NCI-H1694 (cell line): ENCODE measurements around the gene RABGAP1L.

Experiments used
- DNase-seq: peaks from one replicate; lab custom pipeline; 2025; lab: John Stamatoyannopoulos, UW

The RABGAP1L gene

GRCh38 chr1:174964972-174965361, 805.6 kb downstream of the RABGAP1L start:
- no peak for DNase-seq

- no peak for DNase-seq
These were observed 806.2 kb downstream of the RABGAP1L start for GRCh38 chr1:174965362-174966007.

DNA sequence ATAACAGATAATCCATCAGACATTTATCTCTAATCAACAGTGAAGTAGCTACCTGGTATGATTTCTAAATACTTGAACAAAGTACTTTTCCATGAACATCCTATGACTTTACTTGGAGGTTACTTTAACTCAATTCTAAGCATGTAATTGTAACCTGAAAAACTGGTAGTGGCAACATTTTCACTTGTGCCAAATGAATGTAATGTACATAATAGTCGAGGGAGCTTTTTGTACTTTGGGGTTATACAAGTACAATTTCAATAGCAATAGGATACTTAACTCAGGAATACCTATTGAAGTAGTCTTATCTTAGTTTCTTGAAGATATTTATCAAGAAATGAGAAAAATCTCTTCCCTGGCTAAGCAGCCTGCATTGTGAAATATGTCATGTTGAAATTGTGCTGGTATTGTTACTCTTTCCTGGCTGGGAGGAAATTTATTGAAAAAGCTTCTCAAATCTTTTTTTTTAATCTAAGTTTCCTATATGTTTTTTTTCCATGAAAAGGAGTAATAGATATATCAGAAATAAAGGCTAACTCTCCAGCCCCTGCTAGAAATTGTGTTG, 806.8 kb downstream of the RABGAP1L start:
- DNase-seq, result no peak

DNA sequence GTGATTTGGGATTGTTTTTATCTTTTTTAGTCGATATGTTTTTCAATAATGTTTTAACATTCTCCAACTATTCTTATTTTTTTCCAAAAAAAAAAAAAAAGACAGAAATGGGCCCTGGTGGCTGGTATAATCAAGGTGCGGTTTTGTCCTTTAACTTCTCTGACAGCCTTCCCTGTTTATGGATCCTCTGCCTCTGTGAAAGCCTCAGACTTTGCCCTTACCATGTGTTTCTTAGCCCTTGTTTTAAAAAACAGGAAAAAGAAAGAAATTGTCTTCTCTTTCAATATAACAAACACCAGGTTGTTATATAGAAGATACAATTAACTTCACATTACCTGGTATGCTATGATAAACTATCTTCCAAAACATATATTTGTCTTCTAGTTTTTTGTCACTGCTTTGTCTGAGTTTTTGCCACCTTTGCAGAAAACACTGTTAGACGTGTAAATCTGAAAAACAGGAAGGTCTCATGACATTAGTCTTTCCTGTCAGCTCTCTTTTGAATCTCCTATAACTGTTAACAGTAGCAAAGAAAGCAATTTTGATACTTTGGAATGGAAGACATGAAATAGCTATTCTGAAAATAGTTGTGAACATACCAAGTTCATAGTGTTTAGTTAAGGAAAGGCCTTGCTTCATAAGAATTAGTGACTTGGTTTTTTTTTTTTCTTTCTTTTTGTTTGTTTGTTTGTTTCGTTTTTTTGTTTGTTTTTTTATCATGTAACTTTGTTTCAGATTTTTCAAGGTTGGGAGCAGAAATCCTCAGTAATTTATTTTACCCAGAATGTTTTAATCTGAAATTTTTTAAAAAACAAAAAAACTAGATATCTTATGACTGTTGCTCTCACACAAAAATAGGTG, 808.8 kb downstream of the RABGAP1L start:
- no peak for DNase-seq

- no peak for DNase-seq
These were observed 809.5 kb downstream of the RABGAP1L start for GRCh38 chr1:174968750-174969244.

- DNase-seq, result no peak
These were observed 810.7 kb downstream of the RABGAP1L start for GRCh38 chr1:174969977-174970376.

- DNase-seq, result no peak
These were observed 812.1 kb downstream of the RABGAP1L start for GRCh38 chr1:174971466-174971865.

- DNase-seq, result no peak
These were observed 812.6 kb downstream of the RABGAP1L start for GRCh38 chr1:174971902-174972301.

DNA sequence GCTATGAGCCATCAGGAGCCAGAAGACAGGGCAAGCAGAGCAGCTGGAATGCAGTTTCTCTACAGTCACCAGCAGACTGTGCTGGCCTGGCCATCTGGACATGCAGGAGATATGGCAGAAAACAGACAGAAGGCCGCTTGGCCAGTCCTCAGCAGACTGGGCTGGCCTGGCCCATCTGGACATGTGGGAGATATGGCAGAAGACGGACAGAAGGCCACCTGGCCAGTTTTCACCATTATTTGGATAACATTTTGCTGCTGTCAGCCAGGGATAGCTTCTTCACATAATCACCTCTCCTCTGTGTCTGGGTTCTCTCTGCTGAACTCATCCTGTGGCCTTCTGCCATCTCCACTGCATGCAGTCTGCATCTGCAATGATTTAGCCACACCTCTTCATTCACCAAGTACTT, 815.4 kb downstream of the RABGAP1L start:
- peak; percentile 34 for DNase-seq

GRCh38 chr1:174975764-174976163, 816.4 kb downstream of the RABGAP1L start:
- no peak for DNase-seq

- DNase-seq, result no peak
These were observed 817.3 kb downstream of the RABGAP1L start for GRCh38 chr1:174976436-174977108.

DNA sequence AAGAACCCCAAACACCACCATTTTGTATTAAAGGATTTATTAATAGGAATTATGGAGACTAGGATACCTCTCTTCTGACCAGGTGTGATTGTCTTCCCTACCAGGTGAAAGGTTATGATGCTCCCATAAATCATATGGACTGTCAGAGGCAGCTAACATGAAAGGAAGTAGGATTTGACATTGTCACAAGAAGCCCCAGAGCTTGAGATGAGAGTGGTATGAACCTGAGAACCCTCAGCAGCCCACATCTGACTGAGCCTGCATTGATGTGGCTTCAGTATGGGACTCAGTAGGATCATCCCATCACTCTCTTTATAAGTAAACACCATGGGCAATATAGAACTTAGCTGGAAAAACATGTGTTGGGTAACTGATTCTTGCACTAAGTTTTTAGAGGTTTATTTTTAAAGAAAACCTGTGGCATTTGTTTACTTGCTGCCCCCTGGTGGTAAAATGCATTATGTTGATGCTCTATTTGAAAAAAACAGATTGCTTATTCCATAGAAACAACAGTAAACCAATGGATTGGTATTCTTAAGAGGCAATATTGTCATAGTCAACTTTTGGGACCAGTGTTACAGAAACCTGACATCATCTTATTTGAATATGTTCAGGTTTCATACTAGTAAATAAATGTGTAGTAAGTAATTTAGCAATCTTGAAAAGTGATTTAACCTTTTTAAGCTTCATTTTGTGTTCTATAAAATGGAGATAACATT, 823.8 kb downstream of the RABGAP1L start:
- peak; percentile 56 for DNase-seq

GRCh38 chr1:174984952-174985351, 825.6 kb downstream of the RABGAP1L start:
- no peak for DNase-seq

DNA sequence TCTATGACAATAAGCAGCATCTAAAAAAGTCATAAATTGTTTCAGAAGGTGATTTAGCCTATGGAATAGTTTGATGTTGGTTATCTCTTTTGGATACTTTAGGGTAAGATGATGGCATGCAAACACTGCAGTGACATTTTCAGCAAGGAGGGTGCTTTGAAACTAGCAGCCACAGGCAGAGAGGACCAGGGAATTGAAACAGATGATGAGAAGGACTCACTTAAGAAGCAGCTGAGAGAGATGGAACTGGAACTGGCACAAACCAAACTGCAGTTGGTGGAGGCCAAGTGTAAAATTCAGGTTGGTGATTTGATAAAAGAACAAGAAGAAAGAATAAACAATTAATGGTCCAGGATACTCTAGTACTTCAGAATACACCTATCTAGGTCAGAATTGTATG, 829.2 kb downstream of the RABGAP1L start:
- DNase-seq, result no peak

- DNase-seq, result no peak
These were observed 829.7 kb downstream of the RABGAP1L start for GRCh38 chr1:174988986-174989385.

DNA sequence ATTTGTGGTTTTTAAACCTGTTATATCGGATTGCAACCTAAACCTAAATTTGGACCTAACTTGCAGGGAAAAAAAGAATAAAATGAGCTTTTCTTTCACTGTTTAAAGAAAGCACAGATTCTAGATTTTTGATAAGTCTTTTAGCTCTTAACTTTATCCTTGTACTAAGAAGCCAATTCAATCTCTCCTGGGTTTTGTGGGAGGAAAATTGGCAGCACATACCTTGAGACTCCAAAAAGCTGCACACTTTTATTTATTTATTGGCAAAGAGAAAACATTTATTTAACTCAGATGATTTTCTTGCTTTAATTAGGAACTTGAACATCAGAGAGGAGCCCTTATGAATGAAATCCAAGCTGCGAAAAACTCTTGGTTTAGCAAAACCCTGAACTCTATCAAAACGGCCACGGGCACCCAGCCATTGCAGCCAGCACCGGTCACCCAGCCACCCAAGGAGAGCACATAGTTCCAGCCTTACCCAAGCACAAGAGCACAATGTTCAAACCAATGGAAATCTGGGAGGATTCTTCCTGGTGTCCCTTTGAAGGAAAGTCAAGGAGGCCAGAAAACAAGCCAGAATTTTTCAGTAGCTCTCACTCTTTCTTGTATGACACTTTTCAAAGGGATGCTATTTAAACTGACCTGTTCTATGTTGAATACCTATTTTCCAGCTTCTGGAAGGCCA, 830.4 kb downstream of the RABGAP1L start:
- DNase-seq, result no peak

- DNase-seq, result no peak
These were observed 831.2 kb downstream of the RABGAP1L start for GRCh38 chr1:174990382-174990999.

GRCh38 chr1:174991473-174991872, 832.2 kb downstream of the RABGAP1L start:
- DNase-seq, result no peak

DNA sequence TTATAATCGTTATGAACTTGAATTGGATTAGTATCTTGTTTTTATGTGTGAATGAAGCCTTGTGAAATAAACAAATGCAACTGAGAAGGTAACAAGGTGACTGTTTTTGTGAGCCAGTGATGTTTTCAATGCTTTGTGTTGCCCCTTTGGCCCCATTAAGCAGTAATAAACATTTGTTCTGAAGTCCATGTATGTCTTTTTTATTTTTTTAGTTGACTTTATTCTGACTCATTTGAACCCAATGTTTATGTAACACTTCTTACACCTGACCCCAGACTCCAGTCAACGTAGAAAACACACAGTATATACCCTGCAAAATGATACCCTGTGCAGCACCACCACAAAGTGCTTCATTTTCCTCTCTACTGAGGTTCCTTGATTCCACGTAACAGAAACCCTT, 835.8 kb downstream of the RABGAP1L start:
- DNase-seq, result no peak

DNA sequence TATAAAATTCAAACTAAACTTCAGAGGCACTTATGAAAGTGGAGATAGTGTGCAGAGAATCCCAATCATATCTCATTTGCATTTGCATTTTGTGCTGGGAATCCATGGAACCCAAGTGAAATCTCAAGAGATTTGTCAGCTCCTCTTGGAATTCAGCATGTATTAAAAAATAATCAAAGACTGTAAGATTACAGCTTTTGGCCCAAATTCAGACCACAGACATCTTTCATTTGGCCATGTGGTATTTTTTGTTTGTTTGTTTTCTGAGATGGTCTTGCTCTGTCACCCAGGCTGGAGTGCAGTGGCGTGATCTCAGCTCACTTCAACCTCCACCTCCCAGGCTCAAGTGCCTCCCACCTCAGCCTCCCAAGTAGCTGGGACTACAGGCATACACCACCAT, 836.6 kb downstream of the RABGAP1L start:
- DNase-seq, result no peak

GRCh38 chr1:174996476-174996875, 837.2 kb downstream of the RABGAP1L start:
- no peak for DNase-seq
